K562 (cell line): ENCODE data around the gene HYAL3. TPM values are rescaled to one million over a fixed set of nuclear protein-coding genes. Genes with fewer than 3 reads are reported as not detected.

Experiments used
- ATAC-seq: fragments of 200-7000 bp; cut with Tn5 transposase; 3 replicates; pipeline ENCODE4 v1.9.1; 2020; ENCODE audit warnings: moderate library complexity
- BruUV-seq: library from RNA; stranded (reverse); fragments of 400-500 nt; replicated peaks from 2 replicates; lab custom pipeline; 2021; lab: Mats Ljungman, UMichigan
- CTCF ChIA-PET: fragments of 300-600 bp; formaldehyde crosslinking; extraction: SDS; loops from one replicate; lab custom pipeline; 2021; ENCODE audit warnings: low intra/inter-chr PET ratio; lab: Yijun Ruan, JAX
- POLR2A ChIA-PET: fragments of 300-600, 350-650 bp; sonication (Branson Sonifier 250); formaldehyde crosslinking; extraction: SDS; loops from one replicate; lab custom pipeline; 2021; ENCODE audit warnings: antibody characterized with exemption, inconsistent platforms; lab: Yijun Ruan, JAX
- DNase-seq, 4 experiments: peaks; one replicate each; pipeline versions ENCODE4 v3.0.0 to v3.0.0-alpha.2; 2011 to 2018; ENCODE audit warnings: low spot score in 3 of 4, mixed read lengths in 3 of 4; ENCODE audit errors: extremely low read depth in 1 of 4
- FAIRE-seq: peaks from 2 replicates; lab custom pipeline; 2011; peaks lifted over from hg19 to GRCh38; lab: Jason Lieb, UNC
- H2AFZ ChIP-seq: 2 replicates; pipeline ENCODE4 v1.6.0; 2011; ENCODE audit warnings: low read depth, low read length, control low read depth, inconsistent platforms
- H3K27ac ChIP-seq: fragments of 200-600 bp; 3 replicates; pipeline ENCODE4 v1.8.0; 2011; ENCODE audit warnings: low read depth, mild to moderate bottlenecking, control low read depth, inconsistent platforms, low read length, moderate library complexity, mixed read lengths; ENCODE audit errors: extremely low read depth
- H3K27me3 ChIP-seq, 2 experiments: fragments of 300-600 bp in 1 of 2; 2 replicates in 1 of 2; 3 replicates in 1 of 2; pipeline versions ENCODE4 v1.6.0 to v1.8.0; 2011; ENCODE audit warnings: inconsistent platforms in 2 of 2, low read length in 2 of 2, mild to moderate bottlenecking in 1 of 2, mixed read lengths in 1 of 2, moderate library complexity in 1 of 2; ENCODE audit not compliant: control insufficient read depth in 2 of 2, insufficient read depth in 2 of 2
- H3K36me3 ChIP-seq: fragments of 300-600 bp; 3 replicates; pipeline ENCODE4 v1.8.0; 2011; ENCODE audit warnings: mild to moderate bottlenecking, low read length, inconsistent platforms; ENCODE audit not compliant: control insufficient read depth, insufficient read depth
- H3K4me1 ChIP-seq, 2 experiments: fragments of 200-600 bp in 1 of 2; replicated peaks in 1 of 2; 2 replicates in 1 of 2; 3 replicates in 1 of 2; pipeline versions ENCODE4 v1.5.1 to v1.8.0; 2011; ENCODE audit warnings: inconsistent platforms in 2 of 2, low read length in 2 of 2, mild to moderate bottlenecking in 1 of 2, mixed read lengths in 1 of 2, moderate library complexity in 1 of 2; ENCODE audit not compliant: control insufficient read depth in 2 of 2, insufficient read depth in 2 of 2
- H3K4me2 ChIP-seq: 2 replicates; pipeline ENCODE4 v1.6.1; 2011; ENCODE audit warnings: low read length, control low read depth, inconsistent platforms, mixed read lengths; ENCODE audit not compliant: insufficient read depth
- H3K4me3 ChIP-seq: fragments of 200-600 bp; sonication (generic), shearing (Covaris generic); 2 replicates; pipeline ENCODE4 v1.5.1; 2016; ENCODE audit warnings: control low read depth, inconsistent platforms
- H3K79me2 ChIP-seq: fragments of 200-600 bp; 3 replicates; pipeline ENCODE4 v1.8.0; 2011; ENCODE audit warnings: low read length, inconsistent platforms; ENCODE audit not compliant: control insufficient read depth, insufficient read depth
- H3K9ac ChIP-seq, 2 experiments: 2 replicates each; pipeline versions ENCODE4 v1.6.0 to v1.6.1; 2011; ENCODE audit warnings: low read depth in 2 of 2, low read length in 2 of 2, control low read depth in 1 of 2, inconsistent platforms in 1 of 2, mild to moderate bottlenecking in 1 of 2, mixed read lengths in 1 of 2; ENCODE audit not compliant: insufficient read depth in 1 of 2
- H3K9me1 ChIP-seq: one replicate; pipeline ENCODE4 v1.6.0; 2011; ENCODE audit warnings: inconsistent platforms, mild to moderate bottlenecking, low read length, moderate library complexity; ENCODE audit not compliant: control insufficient read depth, insufficient read depth
- H3K9me3 ChIP-seq: replicated peaks from 2 replicates; pipeline ENCODE4 v1.5.1; 2011; ENCODE audit warnings: low read depth, low read length, inconsistent platforms; ENCODE audit not compliant: control insufficient read depth, insufficient read depth
- H4K20me1 ChIP-seq: replicated peaks from 2 replicates; pipeline ENCODE4 v1.6.1; 2011; ENCODE audit warnings: low read length, inconsistent platforms, mixed read lengths; ENCODE audit not compliant: control insufficient read depth, insufficient read depth
- CBX1 ChIP-seq: sonication (generic); IDR thresholded peaks from 2 replicates; pipeline ENCODE4 v1.6.1; 2016; ENCODE audit warnings: antibody characterized with exemption, low read depth, mild to moderate bottlenecking
- KDM5B ChIP-seq: fragments of 200-600 bp; sonication (generic); IDR thresholded peaks from 2 replicates; pipeline ENCODE4 v1.6.1; 2012; ENCODE audit warnings: low read depth, mild to moderate bottlenecking, moderate library complexity, low read length, control low read depth, inconsistent platforms; ENCODE audit not compliant: insufficient replicate concordance
- ZNF639 ChIP-seq, 2 experiments: fragments of 200-800 bp in 1 of 2; sonication (Bioruptor generic) in 1 of 2; sonication (generic) in 1 of 2; formaldehyde crosslinking in 1 of 2; IDR thresholded peaks in 1 of 2; conservative IDR thresholded peaks in 1 of 2; 2 replicates each; pipeline versions ENCODE4 v1.5.0 to v1.6.1; 2016 to 2020; ENCODE audit warnings: missing compliant biosample characterization in 1 of 2, missing genetic modification characterization in 1 of 2, missing genetic modification reagents in 1 of 2
- WGBS: fragments of 100-300 bp; shearing (Covaris generic); methylation state at CpG from one replicate; pipeline ENCODE4 v1.1.6; 2016; ENCODE audit warnings: low coverage, mixed read lengths; ENCODE audit not compliant: insufficient coverage; ENCODE audit errors: missing lambda C conversion rate; 5-methylcytosine and 5-hydroxymethylcytosine counted together
- in situ Hi-C: fragments of 300-500 bp; cut with MboI; formaldehyde crosslinking; loops from 4 replicates; pipeline ENCODE4 v1.15.0; 2018; ENCODE audit warnings: inconsistent platforms, mixed read lengths
- intact Hi-C: fragments of 100-400 bp; cut with micrococcal nuclease; formaldehyde crosslinking; loops from 2 replicates; pipeline ENCODE4 v1.14.2; 2022
- polyA plus RNA-seq, 8 experiments: library from polyadenylated mRNA; depleted of rRNA in 4 of 8; stranded (reverse) in 5 of 8; unstranded in 3 of 8; fragments of >200 nt; fragmentation: Nextera tagmentation in 2 of 8; fragmentation: Illumina TruSeq in 1 of 8; extraction: Ambion mirVana in 2 of 8; extraction: Trizol in 1 of 8; gene quantifications; 2 replicates each; pipeline versions ENCODE4 v1.2.1 to v1.2.3, GENCODE V29; 2011 to 2014; ENCODE audit warnings: inconsistent platforms in 1 of 8, missing spikeins in 1 of 8
- total RNA-seq, 7 experiments: library from RNA; depleted of rRNA in 6 of 7; stranded (reverse); fragments of >200 nt in 6 of 7; fragmentation: Illumina TruSeq in 2 of 7; extraction: Trizol in 2 of 7; gene quantifications; 2 replicates each; pipeline versions ENCODE4 v1.2.1 to v1.2.3, GENCODE V29; 2011 to 2021; ENCODE audit warnings: low replicate concordance in 1 of 7

Gene HYAL3
- total and polyA plus RNA-seq, 9 of the 15 experiments (the other 6 are each of a cell fraction or from before 2014, with no cell fraction given), result 0.38 to 9.1 (median 6.8) TPM

DNA sequence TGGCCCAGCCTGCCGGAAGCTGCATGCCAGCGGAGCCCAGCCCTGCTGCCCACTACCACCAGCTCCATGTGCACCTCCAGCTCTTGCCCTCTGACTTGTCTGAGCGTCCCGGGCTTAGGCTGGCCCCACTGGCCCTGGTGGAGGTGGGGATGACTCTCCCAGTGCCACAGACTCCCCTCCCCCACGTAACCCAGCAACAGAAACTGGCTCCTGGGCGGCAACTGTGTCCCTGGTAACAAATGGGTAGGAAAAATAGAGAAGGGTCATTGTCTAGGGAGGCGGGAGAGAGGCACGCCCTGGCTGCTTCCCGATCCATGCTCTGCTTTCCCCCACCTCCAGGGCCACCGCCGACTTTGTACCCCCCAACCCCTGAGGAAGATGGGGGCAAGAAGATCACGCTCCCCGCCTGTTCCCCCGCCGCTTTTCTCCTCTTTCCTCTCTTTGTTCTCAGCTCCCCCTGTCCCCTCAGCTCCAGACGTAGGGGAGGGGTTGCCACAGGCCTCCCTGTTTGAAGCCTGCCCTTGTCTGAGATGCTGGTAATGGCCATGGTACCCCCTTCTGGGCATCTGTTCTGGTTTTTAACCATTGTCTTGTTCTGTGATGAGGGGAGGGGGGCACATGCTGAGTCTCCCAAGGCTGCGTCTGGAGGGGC is 41.0 kb downstream of the HYAL3 start:
- no peak for ATAC-seq
- Histone ChIP-seq H3K9me3 (peaks cover 4% of the 10 kb centered on the region; the same call in 1 of the 2 replicates), H3K27me3 (no peaks in the 10 kb centered on the region), H3K27ac (no peak overlapping the region), H3K36me3 (peaks cover 26% of the 10 kb centered on the region; the same call in 2 of the 3 replicates), H3K4me3 (no peak overlapping the region), H3K9ac (no peak overlapping the region; a peak in 1 of 4 replicates), H2AFZ (no peak overlapping the region), H3K79me2 (peaks cover 3% of the 10 kb centered on the region; the same call in 1 of the 3 replicates), H4K20me1 (no peaks in the 10 kb centered on the region), H3K9me1 (no peaks in the 10 kb centered on the region), H3K4me2 (no peak overlapping the region), H3K4me1 (peaks cover 3 to 27% of the 10 kb centered on the region in 2 experiments; a peak in 4 of 5 replicates)
- in situ Hi-C loops, result no loop called here
- ChIA-PET CTCF (no interaction called here), POLR2A (no interaction called here)
- FAIRE-seq, result no peak
- DNase-seq, result no peak
- intact Hi-C loops, result no loop called here
- no peak for TF ChIP-seq CBX1
- TF ChIP-seq ZNF639 (CRISPR knock-in tag; conservative IDR thresholded peaks at IDR 0.05 in 1 of 2, IDR thresholded peaks at IDR 0.05 in 1 of 2), result no peak
- no peak for TF ChIP-seq KDM5B
- WGBS, result 97% methylated on average over 7 of the region's 17 CpGs
- no TSS peak for BruUV-seq
